GM21576 (cell line): Measurements from ENCODE around the gene TBX21.

Source experiments
- ATAC-seq: cut with Tn5 transposase; IDR thresholded peaks from one replicate; pipeline ENCODE4 v1.9.1; 2021; ENCODE audit warnings: mild to moderate bottlenecking, moderate library complexity; ENCODE audit not compliant: unreplicated experiment

Gene TBX21

DNA sequence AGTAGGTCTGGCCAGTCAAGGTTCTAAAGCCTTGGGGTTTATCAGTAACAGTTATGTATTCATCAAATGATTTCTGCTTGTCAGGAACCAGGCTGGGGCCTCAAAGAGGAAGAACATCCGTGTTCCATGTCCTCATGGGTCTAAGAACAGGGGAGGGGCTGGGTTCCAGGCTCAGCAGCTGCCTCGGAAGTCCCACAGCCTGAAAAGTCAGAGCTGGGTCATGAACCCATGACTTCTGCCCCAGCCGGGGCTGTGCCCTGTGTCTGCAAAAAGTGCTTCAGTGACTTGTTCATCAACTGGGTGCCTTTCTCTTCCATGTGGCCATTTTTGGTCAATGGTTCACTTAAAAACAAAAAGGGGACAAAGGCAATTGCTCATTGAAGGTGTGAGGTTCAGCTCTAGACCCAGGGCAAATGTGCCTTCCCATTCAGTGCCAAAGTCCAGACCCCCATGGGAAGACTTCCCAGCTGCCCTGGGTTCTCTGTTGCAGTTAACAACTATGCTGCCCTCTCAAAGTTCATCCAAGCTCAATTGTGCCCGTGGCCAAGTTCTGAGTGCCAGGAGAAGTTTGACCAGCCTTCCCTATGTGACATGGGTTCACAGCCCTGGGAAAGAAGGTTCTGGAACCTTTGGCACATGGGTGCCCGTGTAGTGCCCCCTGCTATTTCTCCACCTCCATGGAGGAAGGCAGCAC lies 20.6 kb upstream of the TBX21 start:
- no peak for ATAC-seq

DNA sequence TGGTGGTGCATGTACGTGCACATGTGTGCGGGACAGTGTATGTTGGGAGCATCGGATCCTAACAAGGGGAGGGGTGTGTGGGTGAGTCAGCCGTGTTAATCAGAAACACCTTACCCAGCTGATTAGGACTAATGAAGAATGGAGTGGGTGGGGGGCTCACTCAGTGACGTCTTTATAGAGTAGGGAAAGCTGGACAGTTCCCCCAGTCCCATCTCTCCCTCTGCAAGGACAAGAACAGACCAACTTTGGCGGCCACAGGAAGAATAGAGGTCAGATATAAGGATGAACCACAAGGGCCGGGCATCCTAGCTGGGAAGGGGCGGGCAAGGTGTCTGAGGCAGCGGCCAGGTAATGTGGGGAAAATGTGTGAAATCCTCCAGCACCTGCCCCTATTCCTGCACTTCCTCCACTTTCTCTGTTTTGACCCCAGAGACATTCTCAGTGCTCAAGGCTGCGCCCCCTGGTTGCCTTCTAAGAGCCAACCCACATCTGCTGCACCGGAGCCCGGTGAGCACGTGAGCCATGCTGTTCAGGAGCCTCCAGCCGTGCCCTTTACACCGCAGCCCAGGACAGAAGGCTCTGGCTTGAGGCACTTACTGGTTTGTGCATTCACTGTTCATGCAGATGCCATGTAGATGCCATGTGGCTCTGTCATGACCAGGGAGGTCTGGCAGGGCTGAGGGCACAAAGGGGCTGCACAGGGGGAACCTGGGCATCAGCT lies 18.9 kb upstream of the TBX21 start:
- no peak for ATAC-seq

- no peak for ATAC-seq
Observed at GRCh38 chr17:47714773-47715396, 18.2 kb upstream of the TBX21 start.

- no peak for ATAC-seq
Observed at GRCh38 chr17:47715669-47716325, 17.2 kb upstream of the TBX21 start.

DNA sequence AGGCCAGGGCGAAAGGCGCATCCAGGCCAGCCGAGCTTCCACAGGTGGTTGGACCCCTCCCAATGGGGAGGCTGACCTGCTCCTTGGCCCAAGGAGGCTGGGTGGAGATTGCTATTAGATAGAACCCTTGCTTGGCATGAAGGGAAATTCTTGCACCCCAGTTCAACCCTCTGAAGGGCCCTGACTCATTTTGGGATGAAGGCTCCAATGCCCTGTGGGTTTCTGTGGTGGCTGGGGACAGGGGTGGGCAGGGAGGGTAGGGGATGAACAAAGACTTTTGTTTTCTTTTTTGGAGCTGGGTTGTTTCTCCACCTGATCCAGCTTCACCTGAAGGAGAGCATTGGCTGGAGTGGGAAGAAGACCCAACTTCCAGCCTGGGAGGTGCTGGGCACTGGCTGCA lies 16.7 kb upstream of the TBX21 start:
- ATAC-seq: no peak

- ATAC-seq: no peak
Observed at GRCh38 chr17:47717261-47717697, 15.8 kb upstream of the TBX21 start.

- ATAC-seq: no peak
Observed at GRCh38 chr17:47717979-47718621, 14.9 kb upstream of the TBX21 start.

DNA sequence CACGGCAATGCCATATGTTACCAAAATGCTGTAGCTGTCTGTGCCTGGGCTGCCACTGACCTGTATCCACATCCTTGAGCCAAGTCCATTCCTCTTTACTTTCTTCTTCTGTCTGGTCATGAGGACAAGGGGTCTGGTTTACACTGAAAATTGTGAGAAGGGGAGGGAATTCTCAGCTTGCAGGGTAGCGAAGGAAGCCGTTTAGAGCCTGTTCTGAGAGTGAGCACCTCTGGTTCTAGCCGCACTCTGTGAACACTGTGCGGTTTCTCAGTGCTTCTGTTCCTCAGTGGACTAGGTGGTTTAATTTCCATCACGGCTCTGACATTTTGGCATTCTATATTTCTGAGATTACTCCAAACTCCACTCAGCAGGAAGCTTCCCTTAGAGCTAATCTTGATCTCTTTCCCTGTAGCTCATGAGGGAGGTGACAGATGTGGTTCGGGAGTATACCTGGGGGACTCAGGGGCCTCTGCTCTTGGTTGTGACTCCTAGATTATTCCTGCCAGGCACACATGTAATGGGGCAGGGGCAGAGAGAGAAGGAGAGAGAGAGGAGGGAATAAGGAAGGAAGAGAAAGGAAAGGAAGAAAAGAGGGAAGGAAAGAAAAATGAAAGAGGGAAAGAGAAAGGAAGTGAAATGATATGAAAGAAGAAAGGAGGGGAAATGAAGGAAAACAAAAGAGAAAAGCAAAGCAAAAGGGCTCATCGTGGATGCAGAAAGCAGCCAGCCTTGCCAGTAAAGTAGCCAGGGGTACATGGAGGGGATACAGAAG lies 14.2 kb upstream of the TBX21 start:
- ATAC-seq: no peak

- ATAC-seq: no peak
Observed at GRCh38 chr17:47719411-47720152, 13.5 kb upstream of the TBX21 start.

- no peak for ATAC-seq
Observed at GRCh38 chr17:47720196-47720595, 12.8 kb upstream of the TBX21 start.

DNA sequence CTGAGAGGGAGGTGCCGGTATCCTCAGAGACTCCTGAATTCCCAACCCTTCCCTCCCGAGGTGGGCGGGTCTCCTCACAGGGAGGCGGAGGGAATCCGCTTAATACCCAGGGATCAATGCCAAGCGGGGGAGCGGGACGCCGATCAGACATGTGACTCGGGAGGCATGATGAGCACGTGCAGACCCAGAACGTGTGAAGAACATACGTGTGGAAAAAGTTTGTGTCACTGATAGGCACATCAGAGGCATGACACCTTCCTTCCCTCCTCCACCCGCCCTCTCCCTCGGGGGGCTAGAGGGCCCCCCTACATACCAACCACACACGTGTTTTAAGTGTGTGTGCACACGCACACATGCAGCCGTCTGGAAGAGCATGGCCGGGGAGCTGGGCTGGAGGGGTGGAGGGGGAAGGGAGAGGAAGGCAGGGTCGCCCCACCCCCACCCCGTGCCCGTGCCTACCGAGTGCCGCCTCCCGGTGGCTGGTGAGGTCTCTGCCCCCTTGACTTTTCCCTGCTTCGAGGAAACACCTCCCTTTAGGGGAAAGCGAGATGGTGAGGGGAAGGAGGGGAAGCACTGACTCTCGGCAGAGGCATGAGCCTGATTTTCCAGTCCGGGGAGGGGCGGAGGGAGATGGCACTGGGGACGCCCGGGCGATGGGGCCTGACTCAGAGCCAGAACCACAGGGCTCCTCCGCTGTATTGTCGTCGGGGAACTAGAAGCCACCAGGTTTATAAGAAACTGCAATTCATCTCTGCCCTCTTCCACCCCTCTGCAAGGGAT lies 12.1 kb upstream of the TBX21 start:
- no peak for ATAC-seq

- no peak for ATAC-seq
Observed at GRCh38 chr17:47721725-47722124, 11.3 kb upstream of the TBX21 start.

GRCh38 chr17:47724705-47725104 lies 8.3 kb upstream of the TBX21 start:
- no peak for ATAC-seq

DNA sequence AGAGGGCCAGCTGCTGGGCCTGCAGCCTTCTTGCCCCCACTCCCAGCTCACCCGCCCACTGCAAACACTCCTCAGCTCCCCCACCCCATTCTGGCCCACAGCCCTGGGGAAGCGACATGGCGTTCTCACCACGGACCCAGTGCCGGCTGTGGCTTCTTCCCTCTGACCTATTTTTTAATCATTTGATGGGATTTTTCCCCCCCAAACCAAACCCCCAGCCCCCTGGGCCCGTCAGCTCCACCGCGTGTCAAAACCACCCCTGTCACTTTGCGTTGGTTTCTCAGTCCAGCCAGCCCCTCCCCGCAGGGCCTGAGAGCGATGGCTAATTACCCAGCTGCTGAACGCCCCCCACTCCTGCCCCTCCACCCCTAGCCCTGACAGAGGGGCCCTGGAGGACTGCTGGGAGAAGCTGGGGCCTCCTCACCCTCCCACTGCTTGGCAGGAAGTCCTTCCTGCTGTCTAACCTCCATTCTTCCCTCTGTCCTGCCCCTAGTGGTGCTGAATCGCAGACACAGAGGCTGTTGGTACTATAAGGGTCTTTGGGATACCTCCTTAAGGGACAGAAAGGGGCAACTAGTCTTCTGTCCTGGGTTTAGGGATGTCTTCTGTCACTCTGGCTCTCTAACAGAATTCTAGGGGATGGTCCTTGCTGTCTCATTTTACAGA lies 7.5 kb upstream of the TBX21 start:
- ATAC-seq: no peak

DNA sequence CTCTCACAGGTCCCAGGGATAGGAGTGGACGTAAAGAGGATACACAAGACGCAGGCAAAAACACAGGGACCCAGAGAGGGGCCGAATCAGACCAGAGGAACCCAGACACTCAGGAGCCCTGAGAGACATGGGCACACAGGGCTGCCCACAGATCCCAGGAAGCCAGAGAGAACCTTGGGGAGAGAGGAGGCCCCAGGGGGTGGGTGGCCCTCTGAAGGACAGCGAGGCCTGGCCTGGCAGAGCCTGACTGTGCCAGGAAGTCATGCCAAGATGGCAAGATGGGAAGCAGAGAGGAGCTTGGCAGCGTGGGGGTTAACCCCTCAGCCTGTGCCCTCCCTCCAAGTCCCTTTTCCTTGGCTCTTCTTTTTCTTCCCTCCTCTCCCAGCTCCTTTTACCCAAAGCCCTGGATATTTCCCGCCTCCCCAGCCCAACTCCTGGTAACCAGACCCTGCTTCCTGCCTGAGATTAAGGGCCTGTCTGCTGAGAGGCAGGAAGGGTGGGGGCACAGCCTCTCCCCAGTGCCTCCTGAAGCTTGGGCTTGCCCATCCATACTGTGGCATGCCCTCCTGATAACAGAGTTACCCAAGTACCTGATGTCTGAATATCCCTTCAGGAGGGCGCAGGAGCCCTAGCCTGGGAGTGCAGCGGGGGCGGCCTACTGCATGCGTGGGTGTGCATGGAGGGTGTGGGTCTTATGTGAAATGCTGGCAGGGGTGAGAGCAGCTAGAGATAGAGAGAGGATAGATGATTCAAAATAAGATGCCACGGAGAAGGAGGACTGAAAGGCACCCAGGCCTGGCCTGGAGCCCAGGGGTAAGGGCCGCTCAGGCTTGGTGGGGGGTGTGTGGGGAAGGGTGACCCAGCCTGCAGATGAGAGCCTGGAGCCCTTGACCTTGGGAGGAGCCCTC lies 6.0 kb upstream of the TBX21 start:
- ATAC-seq: no peak

DNA sequence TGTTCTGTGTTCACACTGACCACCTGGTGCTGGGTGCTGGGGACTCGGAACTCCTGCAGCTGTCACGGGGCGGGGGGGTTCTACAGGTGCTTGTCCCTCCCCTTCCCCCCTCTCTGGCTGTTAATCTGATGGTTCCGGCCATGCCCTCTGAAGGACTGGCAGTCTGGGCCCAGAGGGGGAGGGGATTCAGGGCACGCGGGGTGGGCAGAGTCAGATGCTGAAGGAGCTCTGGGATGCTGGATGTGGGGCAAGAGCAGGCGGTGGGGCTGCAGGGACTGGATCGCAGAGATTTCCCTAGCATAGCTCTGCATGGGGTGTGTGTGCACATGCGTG lies 5.4 kb upstream of the TBX21 start:
- no peak for ATAC-seq

GRCh38 chr17:47728214-47728877 lies 4.7 kb upstream of the TBX21 start:
- ATAC-seq: no peak
